Peyer's patch (tissue), 4 donors: Measurements from ENCODE around the gene DOCK3.

Source experiments
- POLR2A ChIP-seq, 2 donors: fragments of 450-650 bp; IDR thresholded peaks; one replicate each; pipeline ENCODE4 v1.5.1; 2017; ENCODE audit warnings: antibody characterized with exemption in 2 of 2, mild to moderate bottlenecking in 2 of 2, moderate library complexity in 2 of 2
- TF ChIP-seq, protein P1 (sequence below), 6 experiments: fragments of 450-650 bp in 4 of 6; fragments of 200-600 bp in 2 of 6; sonication (generic) in 1 of 6; IDR thresholded peaks; one replicate each; pipeline ENCODE4 v1.5.1; 2017 to 2019; ENCODE audit warnings: antibody characterized with exemption in 6 of 6, mild to moderate bottlenecking in 3 of 6, moderate library complexity in 1 of 6

DNA sequence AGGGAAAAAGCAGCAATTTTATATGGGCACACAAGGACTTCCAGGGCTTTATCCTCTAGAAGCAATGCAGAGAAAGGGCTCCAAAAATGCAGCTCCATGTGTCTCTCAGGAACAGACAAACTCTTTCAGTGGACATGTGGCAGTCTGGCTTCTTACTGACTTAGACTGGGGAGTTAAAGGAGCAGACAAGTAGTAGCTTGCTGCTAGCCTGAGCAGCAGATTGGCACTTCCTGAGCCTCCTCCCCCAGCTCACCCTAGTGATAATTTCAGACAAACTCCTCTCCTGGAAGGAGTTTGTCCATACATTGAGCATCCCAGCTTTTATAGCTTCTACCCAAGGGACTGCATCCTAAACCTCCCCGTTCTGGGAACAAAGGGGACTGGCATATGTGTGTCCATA lies 608.7 kb downstream of the DOCK3 start:
- TF ChIP-seq, protein P1, sequence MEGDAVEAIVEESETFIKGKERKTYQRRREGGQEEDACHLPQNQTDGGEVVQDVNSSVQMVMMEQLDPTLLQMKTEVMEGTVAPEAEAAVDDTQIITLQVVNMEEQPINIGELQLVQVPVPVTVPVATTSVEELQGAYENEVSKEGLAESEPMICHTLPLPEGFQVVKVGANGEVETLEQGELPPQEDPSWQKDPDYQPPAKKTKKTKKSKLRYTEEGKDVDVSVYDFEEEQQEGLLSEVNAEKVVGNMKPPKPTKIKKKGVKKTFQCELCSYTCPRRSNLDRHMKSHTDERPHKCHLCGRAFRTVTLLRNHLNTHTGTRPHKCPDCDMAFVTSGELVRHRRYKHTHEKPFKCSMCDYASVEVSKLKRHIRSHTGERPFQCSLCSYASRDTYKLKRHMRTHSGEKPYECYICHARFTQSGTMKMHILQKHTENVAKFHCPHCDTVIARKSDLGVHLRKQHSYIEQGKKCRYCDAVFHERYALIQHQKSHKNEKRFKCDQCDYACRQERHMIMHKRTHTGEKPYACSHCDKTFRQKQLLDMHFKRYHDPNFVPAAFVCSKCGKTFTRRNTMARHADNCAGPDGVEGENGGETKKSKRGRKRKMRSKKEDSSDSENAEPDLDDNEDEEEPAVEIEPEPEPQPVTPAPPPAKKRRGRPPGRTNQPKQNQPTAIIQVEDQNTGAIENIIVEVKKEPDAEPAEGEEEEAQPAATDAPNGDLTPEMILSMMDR (IDR thresholded peaks at IDR 0.05), result no peak
- no peak for TF ChIP-seq POLR2A (IDR thresholded peaks at IDR 0.05)
